SK-N-SH (cell line): ENCODE measurements around the gene MRRF.

Experiments
- TF ChIP-seq, protein P1 (sequence below): IDR thresholded peaks from 2 replicates; pipeline ENCODE4 v1.4.0; 2012; ENCODE audit warnings: low read depth
- TF ChIP-seq, protein P2 (sequence below): fragments of 200-600 bp; sonication (generic); IDR thresholded peaks from 2 replicates; pipeline ENCODE4 v1.6.1; 2017; ENCODE audit warnings: antibody characterized with exemption, mild to moderate bottlenecking, moderate library complexity

DNA sequence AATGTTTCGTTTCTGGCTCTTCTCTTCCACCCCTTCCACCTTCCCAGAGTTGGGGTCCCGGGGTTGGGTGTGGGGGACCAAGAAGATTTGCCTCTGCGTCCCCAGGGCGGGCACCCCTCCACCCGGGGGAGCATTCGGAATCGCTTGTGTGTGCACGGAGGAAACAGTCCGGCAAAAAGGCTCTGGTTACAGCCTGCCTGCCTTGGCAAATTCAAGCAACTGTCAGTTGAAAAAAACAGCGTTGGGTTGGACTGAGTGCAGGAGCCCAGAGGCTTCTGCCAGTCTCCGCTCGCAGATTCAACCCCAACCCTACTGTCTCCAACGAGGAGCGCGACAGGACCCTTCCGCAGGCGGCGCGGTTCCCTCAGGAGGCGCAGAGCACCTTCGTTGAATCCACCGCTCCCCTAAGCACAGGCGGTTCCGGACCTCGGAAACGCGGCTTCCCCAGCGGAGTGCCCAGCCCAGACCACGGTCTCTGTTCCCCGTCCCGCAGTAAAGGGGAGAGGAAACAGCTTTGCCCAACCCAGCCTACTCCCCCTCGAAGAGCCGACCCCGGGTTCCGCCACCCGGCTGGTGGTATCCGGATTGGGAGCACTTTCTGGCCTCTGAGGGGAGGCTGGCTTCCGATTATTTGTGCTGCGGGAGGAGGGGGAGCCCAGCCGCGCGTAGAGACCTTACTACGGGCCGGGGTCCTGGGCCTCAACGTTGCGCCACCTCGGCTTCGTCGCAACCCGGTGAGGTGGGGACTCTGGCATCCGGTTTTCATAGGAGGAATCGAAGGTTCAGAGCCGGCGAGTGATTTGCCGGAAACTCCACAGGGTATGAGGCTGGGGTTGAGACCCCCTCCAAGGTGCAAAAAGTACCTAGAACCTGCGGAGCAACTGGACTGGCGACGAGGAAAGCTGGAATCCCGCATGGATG lies 45.5 kb upstream of the MRRF start:
- TF ChIP-seq, protein P1, sequence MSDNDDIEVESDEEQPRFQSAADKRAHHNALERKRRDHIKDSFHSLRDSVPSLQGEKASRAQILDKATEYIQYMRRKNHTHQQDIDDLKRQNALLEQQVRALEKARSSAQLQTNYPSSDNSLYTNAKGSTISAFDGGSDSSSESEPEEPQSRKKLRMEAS, result no peak
- TF ChIP-seq, protein P2, sequence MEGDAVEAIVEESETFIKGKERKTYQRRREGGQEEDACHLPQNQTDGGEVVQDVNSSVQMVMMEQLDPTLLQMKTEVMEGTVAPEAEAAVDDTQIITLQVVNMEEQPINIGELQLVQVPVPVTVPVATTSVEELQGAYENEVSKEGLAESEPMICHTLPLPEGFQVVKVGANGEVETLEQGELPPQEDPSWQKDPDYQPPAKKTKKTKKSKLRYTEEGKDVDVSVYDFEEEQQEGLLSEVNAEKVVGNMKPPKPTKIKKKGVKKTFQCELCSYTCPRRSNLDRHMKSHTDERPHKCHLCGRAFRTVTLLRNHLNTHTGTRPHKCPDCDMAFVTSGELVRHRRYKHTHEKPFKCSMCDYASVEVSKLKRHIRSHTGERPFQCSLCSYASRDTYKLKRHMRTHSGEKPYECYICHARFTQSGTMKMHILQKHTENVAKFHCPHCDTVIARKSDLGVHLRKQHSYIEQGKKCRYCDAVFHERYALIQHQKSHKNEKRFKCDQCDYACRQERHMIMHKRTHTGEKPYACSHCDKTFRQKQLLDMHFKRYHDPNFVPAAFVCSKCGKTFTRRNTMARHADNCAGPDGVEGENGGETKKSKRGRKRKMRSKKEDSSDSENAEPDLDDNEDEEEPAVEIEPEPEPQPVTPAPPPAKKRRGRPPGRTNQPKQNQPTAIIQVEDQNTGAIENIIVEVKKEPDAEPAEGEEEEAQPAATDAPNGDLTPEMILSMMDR, result no peak
